SHP77 (cell line): ENCODE data around the gene ZRANB3.

Source experiments
- DNase-seq, 2 experiments: peaks; one replicate each; lab custom pipeline; 2025; lab: John Stamatoyannopoulos, UW

Gene ZRANB3

GRCh38 chr2:135174049-135174809 lies 356.8 kb downstream of the ZRANB3 start:
- no peak for DNase-seq

GRCh38 chr2:135169900-135170753 lies 360.9 kb downstream of the ZRANB3 start:
- no peak for DNase-seq

- no peak for DNase-seq
Measured at GRCh38 chr2:135168204-135168856, 362.7 kb downstream of the ZRANB3 start.

- no peak for DNase-seq
Measured at GRCh38 chr2:135167273-135167672, 363.7 kb downstream of the ZRANB3 start.

- no peak for DNase-seq
Measured at GRCh38 chr2:135164431-135164830, 366.6 kb downstream of the ZRANB3 start.

- no peak for DNase-seq
Measured at GRCh38 chr2:135163901-135164300, 367.1 kb downstream of the ZRANB3 start.

- DNase-seq, result no peak
Measured at GRCh38 chr2:135163306-135163705, 367.7 kb downstream of the ZRANB3 start.

- DNase-seq, result no peak
Measured at GRCh38 chr2:135162786-135163185, 368.2 kb downstream of the ZRANB3 start.

GRCh38 chr2:135162377-135162776 lies 368.6 kb downstream of the ZRANB3 start:
- DNase-seq, result no peak

GRCh38 chr2:135159191-135159590 lies 371.8 kb downstream of the ZRANB3 start:
- no peak for DNase-seq

- no peak for DNase-seq
Measured at GRCh38 chr2:135157856-135158255, 373.2 kb downstream of the ZRANB3 start.

GRCh38 chr2:135154962-135155361 lies 376.1 kb downstream of the ZRANB3 start:
- DNase-seq, result no peak

- no peak for DNase-seq
Measured at GRCh38 chr2:135152361-135152760, 378.7 kb downstream of the ZRANB3 start.

GRCh38 chr2:135151615-135152014 lies 379.4 kb downstream of the ZRANB3 start:
- no peak for DNase-seq

GRCh38 chr2:135150725-135151124 lies 380.3 kb downstream of the ZRANB3 start:
- DNase-seq, result no peak

- DNase-seq, result no peak
Measured at GRCh38 chr2:135149251-135149650, 381.8 kb downstream of the ZRANB3 start.

GRCh38 chr2:135144343-135144742 lies 386.7 kb downstream of the ZRANB3 start:
- DNase-seq, result no peak

- DNase-seq, result no peak
Measured at GRCh38 chr2:135142323-135142722, 388.7 kb downstream of the ZRANB3 start.

- DNase-seq, result no peak
Measured at GRCh38 chr2:135140606-135141005, 390.4 kb downstream of the ZRANB3 start.

GRCh38 chr2:135132314-135132713 lies 398.7 kb downstream of the ZRANB3 start:
- no peak for DNase-seq

GRCh38 chr2:135130751-135131150 lies 400.3 kb downstream of the ZRANB3 start:
- no peak for DNase-seq

- DNase-seq, result no peak
Measured at GRCh38 chr2:135125940-135126339, 405.1 kb downstream of the ZRANB3 start.
